Caco-2 (cell line): ENCODE results near the gene RBBP6. TPM values are rescaled to one million over a fixed set of nuclear protein-coding genes. Genes with fewer than 3 reads are reported as not detected.

Experiments used
- BruUV-seq: library from RNA; stranded (reverse); fragments of 400-500 nt; replicated peaks from 2 replicates; lab custom pipeline; 2021; lab: Mats Ljungman, UMichigan
- CTCF ChIA-PET: fragments of 300-600 bp; sonication (Branson Sonifier 250); formaldehyde crosslinking; loops from one replicate; lab custom pipeline; 2022; ENCODE audit warnings: antibody characterized with exemption; lab: Charles Lee
- POLR2A ChIA-PET: fragments of 300-600 bp; sonication (Branson Sonifier 250); formaldehyde crosslinking; loops from one replicate; lab custom pipeline; 2022; ENCODE audit warnings: antibody characterized with exemption; lab: Charles Lee
- DNase-seq, 2 experiments: peaks; one replicate each; pipeline versions ENCODE4 v3.0.0 to v3.0.0-alpha.2; 2020 to 2022
- H3K27me3 ChIP-seq: replicated peaks from 2 replicates; pipeline ENCODE4 v1.6.0; 2011; ENCODE audit warnings: low read length; ENCODE audit not compliant: control insufficient read depth, insufficient read depth
- H3K36me3 ChIP-seq: 2 replicates; pipeline ENCODE4 v1.5.1; 2011; ENCODE audit warnings: low read length; ENCODE audit not compliant: control insufficient read depth, insufficient read depth
- H3K4me1 ChIP-seq: fragments of 250-450 bp; sonication (Bioruptor Pico); 2 replicates; pipeline ENCODE4 v1.5.1; 2020; ENCODE audit warnings: mild to moderate bottlenecking
- H3K4me3 ChIP-seq: 2 replicates; pipeline ENCODE4 v1.5.1; 2011; ENCODE audit warnings: low read depth, mild to moderate bottlenecking, control low read depth, low read length
- H3K9me3 ChIP-seq: fragments of 250-450 bp; sonication (Bioruptor Pico); 2 replicates; pipeline ENCODE4 v1.5.1; 2020; ENCODE audit warnings: mild to moderate bottlenecking, moderate library complexity
- H3K27ac Mint-ChIP-seq: one replicate; pipeline ENCODE4 v1.8.0; 2022; ENCODE audit warnings: mixed read lengths; ENCODE audit not compliant: unreplicated experiment
- H3K27me3 Mint-ChIP-seq: one replicate; pipeline ENCODE4 v1.8.0; 2022; ENCODE audit warnings: mixed read lengths; ENCODE audit not compliant: insufficient read depth, unreplicated experiment
- H3K36me3 Mint-ChIP-seq: one replicate; pipeline ENCODE4 v1.8.0; 2022; ENCODE audit warnings: mild to moderate bottlenecking, mixed read lengths; ENCODE audit not compliant: insufficient read depth, unreplicated experiment
- H3K4me1 Mint-ChIP-seq: one replicate; pipeline ENCODE4 v1.8.0; 2022; ENCODE audit warnings: low read depth, mixed read lengths; ENCODE audit not compliant: unreplicated experiment
- H3K4me3 Mint-ChIP-seq: one replicate; pipeline ENCODE4 v1.8.0; 2022; ENCODE audit warnings: mild to moderate bottlenecking, moderate library complexity, mixed read lengths; ENCODE audit not compliant: unreplicated experiment
- H3K9me3 Mint-ChIP-seq: one replicate; pipeline ENCODE4 v1.8.0; 2022; ENCODE audit warnings: mixed read lengths; ENCODE audit not compliant: unreplicated experiment
- intact Hi-C: fragments of 100-400 bp; cut with micrococcal nuclease; formaldehyde crosslinking; loops from one replicate; pipeline ENCODE4 v1.10.0; 2022; ENCODE audit not compliant: unreplicated experiment
- total RNA-seq: library from RNA; stranded (reverse); gene quantifications from 2 replicates; pipeline ENCODE4 v1.2.3, GENCODE V29; 2022
- TF ChIP-seq, protein P1 (sequence below), 2 experiments: fragments of 200-600 bp in 1 of 2; IDR thresholded peaks; 1 replicate in 1 of 2; 2 replicates in 1 of 2; pipeline versions ENCODE4 v1.5.1 to v1.8.0; 2011 to 2022; ENCODE audit warnings: antibody characterized with exemption in 1 of 2, control low read depth in 1 of 2, inconsistent platforms in 1 of 2, low read depth in 1 of 2, low read length in 1 of 2, mild to moderate bottlenecking in 1 of 2, moderate library complexity in 1 of 2; ENCODE audit not compliant: insufficient read depth in 1 of 2, severe bottlenecking in 1 of 2, unreplicated experiment in 1 of 2

The RBBP6 gene
- total RNA-seq, 1 experiment from 2014 or later: 38.7 TPM

DNA sequence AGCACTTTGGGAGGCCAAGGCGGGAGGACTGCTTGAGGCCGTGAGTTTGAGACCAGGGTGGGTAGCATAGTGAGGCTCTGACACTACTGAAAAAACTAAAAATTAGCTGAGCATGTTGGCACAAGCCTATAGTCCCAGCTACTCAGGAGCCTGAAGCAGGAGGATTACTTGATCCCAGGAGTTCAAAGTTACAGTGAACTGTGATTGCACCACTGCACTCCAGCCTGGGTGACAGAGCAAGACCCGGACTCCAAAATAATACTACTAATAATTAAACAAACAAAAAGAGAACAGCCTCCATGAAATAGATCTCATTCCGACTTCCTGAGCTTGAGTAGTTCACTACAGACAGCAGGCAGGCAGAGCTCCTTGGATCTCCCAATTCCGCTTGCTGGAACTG is 2.7 kb upstream of the RBBP6 start:
- H3K27me3 Mint-ChIP-seq: no peaks in the 10 kb centered on the region
- peaks cover 10% of the 10 kb centered on the region for H3K36me3 Mint-ChIP-seq
- H3K27ac Mint-ChIP-seq: no peak overlapping the region
- ChIA-PET CTCF (interaction anchor here (1.0 kb wide), 1 partner anchor 689 kb away, joined by 4 read pairs; no protein-coding TSS in a partner anchor), POLR2A (no interaction called here)
- no peaks in the 10 kb centered on the region for H3K27me3 ChIP-seq
- no peaks in the 10 kb centered on the region for H3K36me3 ChIP-seq
- BruUV-seq: no TSS peak
- H3K9me3 Mint-ChIP-seq: no peaks in the 10 kb centered on the region
- no peak overlapping the region for H3K4me3 ChIP-seq
- peaks cover under 1% of the 10 kb centered on the region; the same call in 1 of the 2 replicates for H3K4me1 ChIP-seq
- intact Hi-C loops: loop anchor here (5.0 kb wide), 1 partner anchor 859 kb away; the partner anchor contains the start of gene PLK1
- TF ChIP-seq, protein P1, sequence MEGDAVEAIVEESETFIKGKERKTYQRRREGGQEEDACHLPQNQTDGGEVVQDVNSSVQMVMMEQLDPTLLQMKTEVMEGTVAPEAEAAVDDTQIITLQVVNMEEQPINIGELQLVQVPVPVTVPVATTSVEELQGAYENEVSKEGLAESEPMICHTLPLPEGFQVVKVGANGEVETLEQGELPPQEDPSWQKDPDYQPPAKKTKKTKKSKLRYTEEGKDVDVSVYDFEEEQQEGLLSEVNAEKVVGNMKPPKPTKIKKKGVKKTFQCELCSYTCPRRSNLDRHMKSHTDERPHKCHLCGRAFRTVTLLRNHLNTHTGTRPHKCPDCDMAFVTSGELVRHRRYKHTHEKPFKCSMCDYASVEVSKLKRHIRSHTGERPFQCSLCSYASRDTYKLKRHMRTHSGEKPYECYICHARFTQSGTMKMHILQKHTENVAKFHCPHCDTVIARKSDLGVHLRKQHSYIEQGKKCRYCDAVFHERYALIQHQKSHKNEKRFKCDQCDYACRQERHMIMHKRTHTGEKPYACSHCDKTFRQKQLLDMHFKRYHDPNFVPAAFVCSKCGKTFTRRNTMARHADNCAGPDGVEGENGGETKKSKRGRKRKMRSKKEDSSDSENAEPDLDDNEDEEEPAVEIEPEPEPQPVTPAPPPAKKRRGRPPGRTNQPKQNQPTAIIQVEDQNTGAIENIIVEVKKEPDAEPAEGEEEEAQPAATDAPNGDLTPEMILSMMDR (IDR thresholded peaks at IDR 0.05; ENCODE audit: insufficient read depth in 1 of 2, low read depth in 1 of 2, low read length in 1 of 2, severe bottlenecking in 1 of 2, unreplicated experiment in 1 of 2): no peak
- H3K4me3 Mint-ChIP-seq: no peak overlapping the region
- H3K9me3 ChIP-seq: no peaks in the 10 kb centered on the region
- H3K4me1 Mint-ChIP-seq: no peaks in the 10 kb centered on the region
- no peak for DNase-seq

DNA sequence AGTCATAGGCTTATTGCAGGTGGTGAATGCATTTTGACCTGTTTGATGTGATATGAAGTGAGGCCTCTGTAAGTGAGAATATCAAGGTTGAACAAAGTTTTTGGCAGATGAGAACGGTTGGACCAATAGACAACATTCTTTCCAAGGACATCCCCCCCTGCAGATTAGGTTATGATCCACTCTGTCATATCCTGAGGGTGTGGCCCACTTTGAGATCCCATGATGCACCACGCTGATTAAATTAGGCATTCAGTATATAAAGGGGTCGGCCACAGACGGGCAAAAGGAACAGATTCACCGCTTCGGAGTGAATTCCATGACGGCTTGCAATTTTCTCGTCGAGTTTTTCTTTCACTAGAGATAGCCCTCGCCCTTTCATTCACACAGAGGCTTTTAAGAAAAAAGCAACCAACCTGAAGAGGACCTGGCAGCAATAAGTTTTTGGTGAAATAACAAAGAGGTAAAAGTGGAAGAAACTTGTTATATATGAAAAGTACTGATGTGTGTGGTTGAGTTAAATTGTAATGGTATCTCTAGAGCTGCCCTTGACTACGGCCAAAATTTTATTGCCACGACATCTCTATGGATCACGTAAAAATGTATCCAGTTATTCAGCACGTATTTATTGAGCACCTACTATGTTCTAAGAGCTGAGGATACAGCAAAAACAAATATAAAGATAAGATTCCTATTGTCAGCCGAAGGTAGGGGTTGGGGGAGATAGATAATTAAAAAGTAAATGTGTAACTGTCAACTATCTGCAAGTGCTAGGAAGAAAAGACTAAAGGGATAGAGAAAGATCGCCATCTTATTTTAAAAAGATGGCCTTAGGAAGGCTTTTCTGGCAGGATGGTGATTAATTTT is 1.7 kb upstream of the RBBP6 start:
- Mint-ChIP-seq H3K36me3 (peaks cover 18% of the 10 kb centered on the region), H3K4me1 (peaks cover 8% of the 10 kb centered on the region), H3K27me3 (no peaks in the 10 kb centered on the region), H3K27ac (no peak overlapping the region), H3K4me3 (peak overlapping the region; percentile 38), H3K9me3 (no peaks in the 10 kb centered on the region)
- Histone ChIP-seq H3K27me3 (no peaks in the 10 kb centered on the region), H3K4me1 (peaks cover 6% of the 10 kb centered on the region; the same call in 1 of the 2 replicates), H3K36me3 (no peaks in the 10 kb centered on the region), H3K4me3 (no peak overlapping the region), H3K9me3 (no peaks in the 10 kb centered on the region)
- no peak for DNase-seq
- ChIA-PET POLR2A (no interaction called here), CTCF (interaction anchor here (1.0 to 1.2 kb wide), 2 partner anchors 21 to 688 kb away, joined by 4 to 5 read pairs; no protein-coding TSS in a partner anchor)
- TF ChIP-seq, protein P1 (IDR thresholded peaks at IDR 0.05; ENCODE audit: insufficient read depth in 1 of 2, low read depth in 1 of 2, low read length in 1 of 2, severe bottlenecking in 1 of 2, unreplicated experiment in 1 of 2): no peak
- intact Hi-C loops: loop anchor here (5.0 kb wide), 1 partner anchor 860 kb away; the partner anchor contains the start of gene PLK1
- BruUV-seq: no TSS peak

DNA sequence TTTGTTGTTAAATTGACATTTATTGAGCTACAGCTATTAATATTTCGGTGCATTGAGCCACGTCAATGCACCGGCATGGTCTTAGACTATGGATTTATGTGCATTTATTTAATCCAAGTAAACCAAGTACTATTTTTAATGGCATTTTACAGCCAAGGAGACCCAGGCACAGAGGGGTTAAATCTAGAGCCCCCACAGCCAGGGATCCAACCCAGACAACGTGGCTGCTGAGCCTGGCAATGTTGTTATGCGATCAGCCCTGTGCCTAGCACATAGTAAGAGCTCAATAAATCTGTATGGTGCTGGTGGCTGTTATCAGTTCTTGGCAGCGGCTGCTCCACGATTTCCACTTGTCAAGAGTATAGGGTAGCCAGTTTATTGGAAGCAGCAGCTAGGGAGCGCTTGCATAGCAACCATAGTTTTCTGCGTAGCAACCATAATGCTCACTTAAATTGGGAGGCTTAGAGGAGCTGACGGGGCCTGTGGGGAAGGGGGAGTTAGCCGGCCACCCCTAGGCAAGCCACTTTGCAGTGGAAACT is 541 bp upstream of the RBBP6 start:
- Histone ChIP-seq H3K27me3 (no peaks in the 10 kb centered on the region), H3K9me3 (no peaks in the 10 kb centered on the region), H3K4me3 (peak overlapping the region; percentile 94), H3K36me3 (no peaks in the 10 kb centered on the region), H3K4me1 (peaks cover 6% of the 10 kb centered on the region; the same call in 1 of the 2 replicates)
- Mint-ChIP-seq H3K4me3 (peak overlapping the region; percentile 98), H3K36me3 (peaks cover 18% of the 10 kb centered on the region), H3K27ac (peak overlapping the region; percentile 100), H3K4me1 (peaks cover 8% of the 10 kb centered on the region), H3K9me3 (no peaks in the 10 kb centered on the region), H3K27me3 (no peaks in the 10 kb centered on the region)
- TF ChIP-seq, protein P1 (IDR thresholded peaks at IDR 0.05; ENCODE audit: insufficient read depth in 1 of 2, low read depth in 1 of 2, low read length in 1 of 2, severe bottlenecking in 1 of 2, unreplicated experiment in 1 of 2): no peak
- intact Hi-C loops: loop anchor here (1.0 to 5.0 kb wide), 2 partner anchors 22 to 862 kb away; partner anchors contain the start of gene PLK1
- CTCF ChIA-PET: interaction anchor here (0.5 to 1.2 kb wide), 2 partner anchors 22 to 36 kb away, joined by 3 to 5 read pairs; no protein-coding TSS in a partner anchor
- no TSS peak for BruUV-seq
- POLR2A ChIA-PET: interaction anchor here (0.7 to 1.1 kb wide), 2 partner anchors 12 to 242 kb away, joined by 3 read pairs; no protein-coding TSS in a partner anchor
- no peak for DNase-seq
